Ovary (tissue), 3 donors: ENCODE data around the gene RASSF8.

ENCODE experiments used
- EP300 ChIP-seq: sonication (generic); formaldehyde crosslinking; IDR thresholded peaks from one replicate; pipeline ENCODE4 v1.6.1; 2017; ENCODE audit warnings: antibody characterized with exemption
- POLR2A ChIP-seq: fragments of 450-650 bp; IDR thresholded peaks from one replicate; pipeline ENCODE4 v1.6.1; 2017; ENCODE audit warnings: antibody characterized with exemption, mild to moderate bottlenecking, moderate library complexity
- TF ChIP-seq, protein P1 (sequence below), 3 donors: fragments of 450-650 bp in 2 of 3; fragments of 200-600 bp in 1 of 3; IDR thresholded peaks; one replicate each; pipeline versions ENCODE4 v1.5.1 to v1.8.0; 2016 to 2022; ENCODE audit warnings: antibody characterized with exemption in 3 of 3, mild to moderate bottlenecking in 1 of 3
- donor health status: DM: no; HTN: no; CAD: no.

DNA sequence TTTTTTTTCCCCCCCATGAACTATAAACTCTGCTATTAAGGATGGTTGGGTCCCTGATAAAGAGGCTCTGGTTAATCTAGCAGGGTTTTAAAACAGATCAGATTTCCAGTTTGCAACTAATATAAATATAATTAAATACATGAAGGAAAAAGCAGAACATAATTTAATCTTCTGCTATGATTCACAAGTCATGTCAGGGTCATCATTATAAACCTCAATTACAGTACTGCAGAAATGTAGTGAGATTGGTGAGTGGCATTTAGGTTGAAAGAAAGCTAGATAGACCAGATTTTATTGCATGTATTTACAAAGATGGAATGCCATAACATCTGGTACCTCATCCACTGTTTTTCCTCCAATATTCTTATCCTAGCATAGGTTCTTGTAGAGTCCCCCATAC lies 14.5 kb upstream of the RASSF8 start:
- TF ChIP-seq, protein P1, sequence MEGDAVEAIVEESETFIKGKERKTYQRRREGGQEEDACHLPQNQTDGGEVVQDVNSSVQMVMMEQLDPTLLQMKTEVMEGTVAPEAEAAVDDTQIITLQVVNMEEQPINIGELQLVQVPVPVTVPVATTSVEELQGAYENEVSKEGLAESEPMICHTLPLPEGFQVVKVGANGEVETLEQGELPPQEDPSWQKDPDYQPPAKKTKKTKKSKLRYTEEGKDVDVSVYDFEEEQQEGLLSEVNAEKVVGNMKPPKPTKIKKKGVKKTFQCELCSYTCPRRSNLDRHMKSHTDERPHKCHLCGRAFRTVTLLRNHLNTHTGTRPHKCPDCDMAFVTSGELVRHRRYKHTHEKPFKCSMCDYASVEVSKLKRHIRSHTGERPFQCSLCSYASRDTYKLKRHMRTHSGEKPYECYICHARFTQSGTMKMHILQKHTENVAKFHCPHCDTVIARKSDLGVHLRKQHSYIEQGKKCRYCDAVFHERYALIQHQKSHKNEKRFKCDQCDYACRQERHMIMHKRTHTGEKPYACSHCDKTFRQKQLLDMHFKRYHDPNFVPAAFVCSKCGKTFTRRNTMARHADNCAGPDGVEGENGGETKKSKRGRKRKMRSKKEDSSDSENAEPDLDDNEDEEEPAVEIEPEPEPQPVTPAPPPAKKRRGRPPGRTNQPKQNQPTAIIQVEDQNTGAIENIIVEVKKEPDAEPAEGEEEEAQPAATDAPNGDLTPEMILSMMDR (IDR thresholded peaks at IDR 0.05): no peak
- TF ChIP-seq POLR2A (no peak), EP300 (no peak)
